Nephron progenitor cell (in vitro differentiated cells): ENCODE measurements around the gene CBR1.

ENCODE experiments used
- DNase-seq: peaks from one replicate; pipeline ENCODE4 v3.0.0; 2021
- H3K27ac Mint-ChIP-seq: 2 replicates; pipeline ENCODE4 v1.8.0; 2021; ENCODE audit warnings: mild to moderate bottlenecking, moderate library complexity, mixed read lengths
- H3K27me3 Mint-ChIP-seq: 2 replicates; pipeline ENCODE4 v1.8.0; 2021; ENCODE audit warnings: mild to moderate bottlenecking, low read depth, mixed read lengths; ENCODE audit not compliant: poor library complexity
- H3K36me3 Mint-ChIP-seq: 2 replicates; pipeline ENCODE4 v1.8.0; 2021; ENCODE audit warnings: low read depth, mixed read lengths
- H3K4me1 Mint-ChIP-seq: 2 replicates; pipeline ENCODE4 v1.8.0; 2021; ENCODE audit warnings: mixed read lengths
- H3K4me3 Mint-ChIP-seq: 2 replicates; pipeline ENCODE4 v1.8.0; 2021; ENCODE audit warnings: mild to moderate bottlenecking, moderate library complexity, mixed read lengths
- H3K9me3 Mint-ChIP-seq: 2 replicates; pipeline ENCODE4 v1.8.0; 2021; ENCODE audit warnings: mild to moderate bottlenecking, moderate library complexity, mixed read lengths
- CTCF ChIP-seq: fragments of 200-600 bp; sonication (generic); IDR thresholded peaks from 2 replicates; pipeline ENCODE4 v1.5.0; 2021; ENCODE audit warnings: antibody characterized with exemption

CBR1 gene

DNA sequence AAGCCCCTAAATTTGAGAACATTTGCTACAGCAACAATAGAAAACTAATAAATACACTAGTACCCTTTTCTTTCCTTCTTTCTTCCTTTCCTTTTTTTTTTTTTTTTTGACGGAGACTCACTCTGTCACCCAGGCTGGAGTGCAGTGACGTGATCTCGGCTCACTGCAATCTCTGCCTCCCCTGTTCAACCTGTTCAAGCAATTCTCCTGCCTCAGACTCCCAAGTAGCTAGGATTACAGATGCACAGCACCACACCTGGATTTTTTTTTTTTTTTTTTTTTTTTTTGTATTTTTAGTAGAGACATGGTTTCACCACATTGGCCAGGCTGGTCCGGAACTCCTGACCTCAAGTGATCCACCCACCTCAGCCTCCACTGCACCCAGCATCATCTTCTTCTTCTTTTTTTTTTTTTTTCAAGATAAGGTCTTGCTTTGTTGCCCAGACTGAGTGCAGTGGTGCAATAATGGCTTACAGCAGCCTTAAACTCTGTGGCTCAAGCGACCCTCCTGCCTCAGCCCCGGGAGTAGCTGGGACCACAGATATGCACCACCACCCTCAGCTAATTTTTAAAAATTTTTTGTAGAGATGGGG, 45.4 kb downstream of the CBR1 start:
- peaks cover 7% of the 10 kb centered on the region for H3K4me1 Mint-ChIP-seq
- peaks cover 18% of the 10 kb centered on the region for H3K27me3 Mint-ChIP-seq
- H3K27ac Mint-ChIP-seq, result peak overlapping the region; percentile 34
- H3K9me3 Mint-ChIP-seq, result peaks cover 5% of the 10 kb centered on the region
- H3K4me3 Mint-ChIP-seq, result no peak overlapping the region
- TF ChIP-seq CTCF, result no peak
- H3K36me3 Mint-ChIP-seq, result no peaks in the 10 kb centered on the region
- no peak for DNase-seq

GRCh38 chr21:36117286-36117741, 47.5 kb downstream of the CBR1 start:
- Mint-ChIP-seq H3K4me1 (peaks cover 16% of the 10 kb centered on the region), H3K4me3 (no peak overlapping the region), H3K36me3 (no peaks in the 10 kb centered on the region), H3K27me3 (peaks cover 18% of the 10 kb centered on the region), H3K27ac (no peak overlapping the region), H3K9me3 (peaks cover 5% of the 10 kb centered on the region)
- no peak for TF ChIP-seq CTCF
- no peak for DNase-seq

DNA sequence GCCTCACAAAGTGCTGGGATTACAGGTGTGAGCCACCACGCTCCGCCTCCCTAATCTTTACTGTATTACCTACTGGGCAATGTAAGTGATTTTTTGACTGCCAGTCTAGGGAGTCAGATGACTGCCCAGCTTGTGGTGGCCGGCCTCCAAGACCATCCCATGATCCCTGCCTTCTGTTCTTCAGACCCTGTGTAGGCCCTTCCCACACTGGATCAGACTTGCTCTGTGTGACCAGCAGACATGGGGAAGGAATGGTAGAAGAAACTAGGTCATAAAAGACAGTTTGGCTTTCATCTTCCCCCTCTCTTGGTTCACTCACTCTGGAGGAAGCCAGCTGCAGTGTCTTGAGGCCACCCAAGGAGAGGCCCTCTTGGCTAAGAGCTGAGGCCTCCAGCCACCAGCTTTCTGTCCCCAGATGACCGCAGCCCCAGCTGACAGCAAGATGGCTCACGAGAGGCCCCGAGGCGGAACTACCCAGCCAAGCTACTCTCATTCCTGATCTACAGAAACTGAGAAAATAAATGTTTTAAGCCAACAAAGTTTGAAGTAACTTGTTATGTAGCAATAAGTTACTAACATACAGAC, 50.6 kb downstream of the CBR1 start:
- TF ChIP-seq CTCF, result no peak

More for the DNA sequence above, 50.6 kb downstream of the CBR1 start:
- H3K36me3 Mint-ChIP-seq, result no peaks in the 10 kb centered on the region
- no peak overlapping the region for H3K27ac Mint-ChIP-seq
- H3K27me3 Mint-ChIP-seq, result peaks cover 8% of the 10 kb centered on the region
- peaks cover 14% of the 10 kb centered on the region for H3K4me1 Mint-ChIP-seq
- H3K9me3 Mint-ChIP-seq, result peaks cover 5% of the 10 kb centered on the region
- DNase-seq, result no peak
- no peak overlapping the region for H3K4me3 Mint-ChIP-seq
